Measurements from ENCODE around the gene C4orf50. TPM values are rescaled to one million over a fixed set of nuclear protein-coding genes. Genes with fewer than 3 reads are reported as not detected.

Gene C4orf50
- total and polyA plus RNA-seq, 2 of the 13 experiments (the other 11 are each of a cell fraction or from before 2014, with no cell fraction given) = not detected

DNA sequence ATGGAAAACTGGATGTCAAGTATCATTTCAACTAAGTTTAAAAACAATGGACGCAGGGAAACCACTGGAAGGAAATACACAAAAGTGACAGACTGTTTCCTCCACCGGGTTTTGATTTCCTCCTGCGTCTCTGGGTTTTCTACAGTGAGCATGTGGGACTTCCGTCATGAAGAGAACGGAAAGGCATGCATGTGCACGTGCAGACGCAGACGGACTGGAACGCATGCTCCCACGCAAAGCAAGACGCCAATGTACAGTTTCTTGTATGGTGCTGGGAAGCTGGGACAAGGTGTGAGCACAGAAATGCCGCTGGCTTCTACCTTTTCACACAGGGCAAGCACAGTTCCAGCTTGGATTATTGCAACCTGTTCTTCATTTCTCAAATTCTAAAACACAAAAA lies 30.3 kb upstream of the C4orf50 start:
- TF ChIP-seq ZSCAN21 (CRISPR knock-in tag; IDR thresholded peaks at IDR 0.05; ENCODE audit: borderline replicate concordance) (no peak), ZNF234 (CRISPR knock-in tag; conservative IDR thresholded peaks at IDR 0.05) (no peak), POLR2A (IDR thresholded peaks at IDR 0.05; ENCODE audit: insufficient read depth in 1 of 2, low read depth in 2 of 2, low read length in 2 of 2) (no peak), ATF7 (IDR thresholded peaks at IDR 0.05) (no peak), ATF7 (CRISPR knock-in tag; IDR thresholded peaks at IDR 0.05) (no peak), ZFAT (CRISPR knock-in tag; conservative IDR thresholded peaks at IDR 0.05) (no peak), TAF15 (IDR thresholded peaks at IDR 0.05; ENCODE audit: low read depth, low read length, poor library complexity, severe bottlenecking) (no peak), SCMH1 (CRISPR knock-in tag; IDR thresholded peaks at IDR 0.05; ENCODE audit: borderline replicate concordance) (no peak)
- TF ChIP-seq, protein P1, sequence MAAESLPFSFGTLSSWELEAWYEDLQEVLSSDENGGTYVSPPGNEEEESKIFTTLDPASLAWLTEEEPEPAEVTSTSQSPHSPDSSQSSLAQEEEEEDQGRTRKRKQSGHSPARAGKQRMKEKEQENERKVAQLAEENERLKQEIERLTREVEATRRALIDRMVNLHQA (CRISPR knock-in tag; IDR thresholded peaks at IDR 0.05) = no peak
- TF ChIP-seq, protein P2, sequence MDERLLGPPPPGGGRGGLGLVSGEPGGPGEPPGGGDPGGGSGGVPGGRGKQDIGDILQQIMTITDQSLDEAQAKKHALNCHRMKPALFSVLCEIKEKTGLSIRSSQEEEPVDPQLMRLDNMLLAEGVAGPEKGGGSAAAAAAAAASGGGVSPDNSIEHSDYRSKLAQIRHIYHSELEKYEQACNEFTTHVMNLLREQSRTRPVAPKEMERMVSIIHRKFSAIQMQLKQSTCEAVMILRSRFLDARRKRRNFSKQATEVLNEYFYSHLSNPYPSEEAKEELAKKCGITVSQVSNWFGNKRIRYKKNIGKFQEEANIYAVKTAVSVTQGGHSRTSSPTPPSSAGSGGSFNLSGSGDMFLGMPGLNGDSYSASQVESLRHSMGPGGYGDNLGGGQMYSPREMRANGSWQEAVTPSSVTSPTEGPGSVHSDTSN (CRISPR knock-in tag; IDR thresholded peaks at IDR 0.05) = no peak
- TF ChIP-seq, protein P3, sequence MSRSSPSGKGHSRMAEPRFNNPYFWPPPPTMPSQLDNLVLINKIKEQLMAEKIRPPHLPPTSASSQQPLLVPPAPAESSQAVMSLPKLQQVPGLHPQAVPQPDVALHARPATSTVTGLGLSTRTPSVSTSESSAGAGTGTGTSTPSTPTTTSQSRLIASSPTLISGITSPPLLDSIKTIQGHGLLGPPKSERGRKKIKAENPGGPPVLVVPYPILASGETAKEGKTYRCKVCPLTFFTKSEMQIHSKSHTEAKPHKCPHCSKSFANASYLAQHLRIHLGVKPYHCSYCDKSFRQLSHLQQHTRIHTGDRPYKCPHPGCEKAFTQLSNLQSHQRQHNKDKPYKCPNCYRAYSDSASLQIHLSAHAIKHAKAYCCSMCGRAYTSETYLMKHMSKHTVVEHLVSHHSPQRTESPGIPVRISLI (CRISPR knock-in tag; IDR thresholded peaks at IDR 0.05; ENCODE audit: borderline replicate concordance) = no peak
- TF ChIP-seq, protein P4, sequence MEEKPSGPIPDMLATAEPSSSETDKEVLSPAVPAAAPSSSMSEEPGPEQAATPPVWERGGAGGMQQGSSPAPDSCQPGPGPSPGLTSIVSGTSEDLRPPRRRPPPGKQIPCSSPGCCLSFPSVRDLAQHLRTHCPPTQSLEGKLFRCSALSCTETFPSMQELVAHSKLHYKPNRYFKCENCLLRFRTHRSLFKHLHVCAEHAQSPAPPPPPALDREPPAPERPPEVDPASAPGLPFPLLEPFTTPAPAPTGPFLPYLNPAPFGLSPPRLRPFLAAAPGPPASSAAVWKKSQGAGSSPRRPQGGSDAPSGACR (CRISPR knock-in tag; IDR thresholded peaks at IDR 0.05) = no peak
- Histone ChIP-seq H3K4me2 (ENCODE audit: low read depth, low read length) (no peak overlapping the region), H3K4me1 (ENCODE audit: insufficient read depth, low read length) (no peaks in the 10 kb centered on the region), H3K27ac (ENCODE audit: extremely low read length, insufficient read depth, low read length) (no peak overlapping the region), H3K9me3 (ENCODE audit: low read length) (no peaks in the 10 kb centered on the region), H3K36me3 (replicated peaks in 1 of 2; ENCODE audit: control insufficient read depth in 1 of 2, insufficient read depth in 2 of 2, low read length in 2 of 2) (no peaks in the 10 kb centered on the region), H3K9ac (ENCODE audit: insufficient read depth, low read depth, low read length) (no peak overlapping the region), H2AFZ (ENCODE audit: low read length) (no peak overlapping the region), H3K79me2 (ENCODE audit: insufficient read depth, low read length) (no peaks in the 10 kb centered on the region), H4K20me1 (ENCODE audit: insufficient read depth, low read length) (no peaks in the 10 kb centered on the region), H3K27me3 (ENCODE audit: control insufficient read depth in 1 of 2, insufficient read depth in 2 of 2, low read length in 2 of 2) (peaks cover 12 to 44% of the 10 kb centered on the region in 2 experiments; a peak in 3 of 5 replicates), H3K4me3 (replicated peaks in 1 of 3; ENCODE audit: insufficient read depth in 1 of 3, low read depth in 2 of 3, low read length in 3 of 3) (no peak overlapping the region)
- 18% methylated on average over 5 of the region's 12 CpGs for WGBS (ENCODE audit: low lambda C conversion rate)
- DNase-seq (ENCODE audit: low spot score) = no peak
- intact Hi-C loops (cut with micrococcal nuclease; ENCODE audit: unreplicated experiment) (no loop called here), in situ Hi-C loops (cut with HindIII; ENCODE audit: extremely low pct_ligation_motif_present, low pct_unique_long_range_greater_than_20kb) (no loop called here)
- no peak for ATAC-seq
- no peak for FAIRE-seq
- ChIA-PET POLR2A (no interaction called here), CTCF (ENCODE audit: low intra/inter-chr PET ratio, low total read pairs) (no interaction called here)
- BruUV-seq (replicated peaks) = no TSS peak

Data from HepG2 (cell line).